HEK293T (cell line): ENCODE results near the gene FMOD.
"Not testable (repeated sequence)": the region's sequence is repeated elsewhere in the genome, so short reads cannot be mapped to it uniquely, and the experiment has no call there.

Experiments used
- CTCF ChIA-PET: fragments of 350-600 bp; formaldehyde crosslinking; extraction: SDS; loops from one replicate; lab custom pipeline; 2021; ENCODE audit warnings: antibody characterized with exemption, inconsistent platforms; lab: Yijun Ruan, JAX
- POLR2A ChIA-PET: fragments of 350-600 bp; formaldehyde crosslinking; extraction: SDS; loops from one replicate; lab custom pipeline; 2020; ENCODE audit warnings: antibody characterized with exemption, inconsistent platforms; lab: Yijun Ruan, JAX
- DNase-seq: peaks from one replicate; pipeline ENCODE4 v3.0.0; 2012; ENCODE audit warnings: mixed read lengths; ENCODE audit errors: extremely low spot score
- ARNT ChIP-seq: fragments of 450-650 bp; IDR thresholded peaks from 2 replicates; pipeline ENCODE4 v1.6.1; 2017; ENCODE audit warnings: mild to moderate bottlenecking
- BHLHE40 ChIP-seq: fragments of 450-650 bp; IDR thresholded peaks from 2 replicates; pipeline ENCODE4 v1.6.1; 2016; ENCODE audit warnings: mild to moderate bottlenecking, moderate library complexity, borderline replicate concordance
- CTBP1 ChIP-seq: fragments of 450-650 bp; IDR thresholded peaks from 2 replicates; pipeline ENCODE4 v1.6.1; 2016; ENCODE audit warnings: borderline replicate concordance
- ELF4 ChIP-seq: fragments of 450-650 bp; IDR thresholded peaks from 2 replicates; pipeline ENCODE4 v1.6.1; 2017; ENCODE audit warnings: antibody characterized with exemption
- FOXA1 ChIP-seq: fragments of 450-650 bp; IDR thresholded peaks from 2 replicates; pipeline ENCODE4 v1.6.1; 2016; ENCODE audit warnings: mild to moderate bottlenecking
- FOXK2 ChIP-seq: fragments of 450-650 bp; IDR thresholded peaks from 2 replicates; pipeline ENCODE4 v1.6.1; 2016; ENCODE audit warnings: mild to moderate bottlenecking
- FOXM1 ChIP-seq: fragments of 450-650 bp; IDR thresholded peaks from 2 replicates; pipeline ENCODE4 v1.6.1; 2017; ENCODE audit warnings: mild to moderate bottlenecking, borderline replicate concordance
- HDGF ChIP-seq: fragments of 450-650 bp; IDR thresholded peaks from 2 replicates; pipeline ENCODE4 v1.6.1; 2017; ENCODE audit warnings: antibody characterized with exemption, borderline replicate concordance
- L3MBTL2 ChIP-seq: fragments of 450-650 bp; conservative IDR thresholded peaks from 2 replicates; pipeline ENCODE4 v1.6.1; 2016; ENCODE audit warnings: mild to moderate bottlenecking
- LEF1 ChIP-seq: fragments of 450-650 bp; IDR thresholded peaks from 2 replicates; pipeline ENCODE4 v1.6.1; 2017; ENCODE audit warnings: mild to moderate bottlenecking, borderline replicate concordance
- NFRKB ChIP-seq: fragments of 450-650 bp; IDR thresholded peaks from 2 replicates; pipeline ENCODE4 v1.6.1; 2016; ENCODE audit warnings: mild to moderate bottlenecking, moderate library complexity
- PKNOX1 ChIP-seq: fragments of 450-650 bp; IDR thresholded peaks from 2 replicates; pipeline ENCODE4 v1.6.1; 2016
- SP1 ChIP-seq: fragments of 450-650 bp; IDR thresholded peaks from 2 replicates; pipeline ENCODE4 v1.6.1; 2017
- SUZ12 ChIP-seq: fragments of 450-650 bp; IDR thresholded peaks from 2 replicates; pipeline ENCODE4 v1.6.1; 2016; ENCODE audit warnings: mild to moderate bottlenecking
- TARDBP ChIP-seq: fragments of 450-650 bp; IDR thresholded peaks from 2 replicates; pipeline ENCODE4 v1.6.1; 2016
- ZNF384 ChIP-seq: fragments of 450-650 bp; IDR thresholded peaks from 2 replicates; pipeline ENCODE4 v1.6.1; 2016

The FMOD gene

DNA sequence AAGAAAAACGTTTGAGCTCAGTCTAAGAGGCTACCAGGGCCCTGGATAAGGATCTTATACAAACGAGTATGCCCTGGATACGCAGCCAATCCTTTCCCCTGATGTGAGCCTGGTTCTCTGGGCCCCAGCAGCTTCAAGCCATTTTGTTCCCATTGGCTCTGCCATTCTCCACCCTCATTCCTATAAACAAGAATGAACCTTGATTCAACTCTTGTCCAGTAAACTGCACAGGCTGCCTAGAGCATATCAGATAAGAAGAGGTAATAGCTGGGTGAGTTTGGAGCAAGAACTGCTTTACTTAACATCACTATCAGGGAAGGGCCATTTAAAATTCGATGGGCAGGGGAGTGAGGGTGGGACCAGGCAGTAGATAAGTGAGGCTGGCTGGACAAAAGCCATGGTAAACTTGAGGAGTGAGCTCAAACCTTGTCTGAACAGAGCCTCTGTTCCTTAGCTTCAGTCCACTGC, 34.3 kb downstream of the FMOD start:
- TF ChIP-seq SP1 (no peak), FOXK2 (no peak), CTBP1 (no peak), TARDBP (no peak), HDGF (no peak), ELF4 (no peak), NFRKB (no peak), SUZ12 (no peak), BHLHE40 (no peak), ZNF384 (no peak), ARNT (no peak), FOXM1 (no peak), FOXA1 (no peak), PKNOX1 (no peak), L3MBTL2 (no peak), LEF1 (no peak)
- no peak for DNase-seq
- ChIA-PET POLR2A (interaction anchor here (0.9 to 2.7 kb wide), 5 partner anchors 8 to 28 kb away, joined by 3 to 28 read pairs (median 4); partner anchors contain the start of gene BTG2), CTCF (interaction anchor here (0.9 to 3.7 kb wide), 4 partner anchors 9 to 44 kb away, joined by 3 to 17 read pairs (median 4); no protein-coding TSS in a partner anchor)

GRCh38 chr1:203314025-203314759, 36.7 kb downstream of the FMOD start:
- DNase-seq, POLR2A ChIA-PET: not testable (repeated sequence)
- CTCF ChIA-PET: interaction anchor here (3.7 kb wide), 1 partner anchor 8 kb away, joined by 17 read pairs; no protein-coding TSS in a partner anchor

DNA sequence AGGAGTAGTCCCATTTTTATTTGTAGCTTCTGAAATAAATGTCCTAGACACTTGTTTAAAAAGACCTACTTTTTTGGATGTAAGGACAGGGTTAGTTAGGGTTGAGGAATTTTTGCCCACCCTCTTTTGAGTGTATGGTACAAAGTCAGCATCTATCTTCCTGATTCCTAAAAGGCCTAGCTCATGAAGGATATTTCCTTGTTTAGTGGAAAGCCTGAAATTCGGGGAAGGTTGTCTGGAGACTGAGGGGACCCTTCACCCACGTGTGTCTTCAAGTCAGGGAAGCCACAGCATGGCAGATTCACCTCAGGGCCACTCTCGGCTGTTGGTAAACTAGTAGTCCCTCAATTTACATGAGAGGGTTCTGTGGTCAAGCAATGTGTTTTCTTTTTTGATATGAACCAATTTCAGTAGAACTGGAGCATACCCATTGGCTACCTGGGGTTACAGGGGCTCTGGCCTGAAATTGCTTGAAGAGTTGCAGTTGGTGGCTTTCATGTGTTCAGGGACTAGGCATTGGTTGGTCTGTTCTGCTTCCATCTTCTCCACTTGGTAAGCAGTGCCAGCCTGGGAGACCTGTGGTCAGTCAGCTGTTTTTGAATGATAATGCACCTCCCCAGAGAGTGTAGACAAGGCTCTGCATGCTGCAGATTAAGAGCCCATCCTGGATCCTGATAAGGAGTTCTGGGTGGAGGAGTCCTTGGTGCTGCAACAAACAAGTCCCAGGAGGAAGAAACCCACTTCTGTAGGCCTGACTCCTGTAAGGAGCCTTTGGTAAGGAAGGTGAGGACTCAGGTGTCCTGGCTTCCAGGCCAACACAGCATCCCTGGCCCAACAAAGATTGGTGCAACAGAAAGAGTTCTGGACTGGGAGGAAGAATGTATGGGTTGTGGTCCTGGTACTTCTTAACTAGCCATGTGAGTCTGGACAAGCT, 39.3 kb downstream of the FMOD start:
- no peak for DNase-seq
- TF ChIP-seq SP1 (no peak), NFRKB (no peak), FOXK2 (no peak), FOXA1 (no peak), BHLHE40 (no peak)
- CTCF ChIA-PET: interaction anchor here (0.6 to 0.7 kb wide), 2 partner anchors 39 to 44 kb away, joined by 3 to 4 read pairs; no protein-coding TSS in a partner anchor
- POLR2A ChIA-PET: interaction anchor here (8.4 kb wide), 1 partner anchor 14 kb away, joined by 71 read pairs; no protein-coding TSS in a partner anchor

- ChIA-PET CTCF (interaction anchor here (0.6 to 1.7 kb wide), 4 partner anchors 15 to 42 kb away, joined by 3 to 5 read pairs (median 4); no protein-coding TSS in a partner anchor), POLR2A (interaction anchor here (0.9 to 8.4 kb wide), 7 partner anchors 9 to 36 kb away, joined by 3 to 71 read pairs (median 4); no protein-coding TSS in a partner anchor)
- TF ChIP-seq L3MBTL2 (no peak), SP1 (no peak), ZNF384 (no peak), FOXM1 (no peak), LEF1 (no peak), PKNOX1 (no peak), HDGF (no peak), TARDBP (no peak), BHLHE40 (no peak), NFRKB (no peak), ELF4 (no peak)
- DNase-seq: no peak
Measured at GRCh38 chr1:203308923-203309331, 42.0 kb downstream of the FMOD start.

DNA sequence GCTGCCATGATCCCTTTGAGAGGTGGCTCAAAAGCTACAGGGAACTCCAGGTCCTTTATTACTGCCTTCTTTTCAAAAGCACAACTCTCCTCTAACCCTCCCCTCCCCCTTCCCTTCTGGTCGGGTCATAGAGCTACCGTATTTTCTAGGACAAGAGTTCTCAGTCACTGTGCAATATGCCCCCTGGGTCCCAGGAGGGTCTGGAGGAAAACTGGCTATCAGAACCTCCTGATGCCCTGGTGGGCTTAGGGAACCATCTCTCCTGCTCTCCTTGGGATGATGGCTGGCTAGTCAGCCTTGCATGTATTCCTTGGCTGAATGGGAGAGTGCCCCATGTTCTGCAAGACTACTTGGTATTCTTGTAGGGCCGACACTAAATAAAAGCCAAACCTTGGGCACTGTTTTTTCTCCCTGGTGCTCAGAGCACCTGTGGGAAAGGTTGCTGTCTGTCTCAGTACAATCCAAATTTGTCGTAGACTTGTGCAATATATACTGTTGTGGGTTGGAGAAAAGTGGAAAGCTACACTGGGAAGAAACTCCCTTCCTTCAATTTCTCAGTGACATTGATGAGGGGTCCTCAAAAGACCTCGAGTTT, 42.5 kb downstream of the FMOD start:
- no peak for TF ChIP-seq ARNT
- TF ChIP-seq SP1: no peak
- no peak for TF ChIP-seq SUZ12
- TF ChIP-seq FOXA1: no peak
- no peak for TF ChIP-seq ZNF384
- TF ChIP-seq L3MBTL2: no peak
- TF ChIP-seq ELF4: no peak
- no peak for TF ChIP-seq CTBP1
- TF ChIP-seq PKNOX1: no peak
- TF ChIP-seq HDGF: no peak
- TF ChIP-seq NFRKB: no peak
- TF ChIP-seq LEF1: no peak
- no peak for TF ChIP-seq FOXK2
- TF ChIP-seq BHLHE40: no peak
- DNase-seq: no peak
- ChIA-PET CTCF (interaction anchor here (0.6 to 1.1 kb wide), 6 partner anchors 12 to 41 kb away, joined by 3 to 5 read pairs (median 3); no protein-coding TSS in a partner anchor), POLR2A (interaction anchor here (1.0 to 8.4 kb wide), 7 partner anchors 9 to 26 kb away, joined by 3 to 71 read pairs (median 6); no protein-coding TSS in a partner anchor)
